Transverse colon (tissue), 4 donors: ENCODE measurements around the gene USP26. TPM values are rescaled to one million over a fixed set of nuclear protein-coding genes. Genes with fewer than 3 reads are reported as not detected.

Source experiments
- DNase-seq: peaks from one replicate; pipeline ENCODE4 v3.0.0-alpha.2; 2019
- H3K27ac ChIP-seq, 4 donors: fragments of 200-600 bp; sonication (generic); 2 replicates each; pipeline ENCODE4 v1.5.1; 2016 to 2018; ENCODE audit warnings: inconsistent platforms in 4 of 4
- H3K27me3 ChIP-seq: fragments of 200-600 bp; sonication (generic); 2 replicates; pipeline ENCODE4 v1.5.1; 2017; ENCODE audit warnings: inconsistent platforms
- H3K36me3 ChIP-seq, 4 donors: fragments of 200-600 bp; sonication (generic); 2 replicates each; pipeline ENCODE4 v1.5.1; 2017 to 2019; ENCODE audit warnings: inconsistent platforms in 4 of 4
- H3K4me1 ChIP-seq, 4 donors: fragments of 200-600 bp; sonication (generic); 2 replicates each; pipeline ENCODE4 v1.5.1; 2017 to 2020; ENCODE audit warnings: inconsistent platforms in 4 of 4
- H3K4me3 ChIP-seq, 4 donors: fragments of 200-600 bp; sonication (generic); 1 replicate in 1 of 4; 2 replicates in 3 of 4; pipeline versions ENCODE4 v1.5.1 to v1.6.1; 2017 to 2019; ENCODE audit warnings: inconsistent platforms in 4 of 4
- H3K9me3 ChIP-seq, 2 donors: fragments of 200-600 bp; sonication (generic); 2 replicates each; pipeline ENCODE4 v1.5.1; 2017 to 2019; ENCODE audit warnings: inconsistent platforms in 2 of 2
- CTCF ChIP-seq, 5 experiments: fragments of 200-600 bp in 3 of 5; fragments of 450-650 bp in 2 of 5; sonication (generic) in 3 of 5; IDR thresholded peaks; 1 replicate in 2 of 5; 2 replicates in 3 of 5; pipeline ENCODE4 v1.5.1; 2016 to 2017; ENCODE audit warnings: antibody characterized with exemption in 5 of 5, inconsistent platforms in 3 of 5, mild to moderate bottlenecking in 2 of 5, moderate library complexity in 1 of 5
- EP300 ChIP-seq: sonication (generic); formaldehyde crosslinking; IDR thresholded peaks from one replicate; pipeline ENCODE4 v1.6.1; 2017; ENCODE audit warnings: antibody characterized with exemption, low read depth
- POLR2A ChIP-seq: fragments of 450-650 bp; IDR thresholded peaks from one replicate; pipeline ENCODE4 v1.6.1; 2016; ENCODE audit warnings: antibody characterized with exemption, mild to moderate bottlenecking, moderate library complexity
- POLR2AphosphoS5 ChIP-seq, 3 donors: sonication (generic); formaldehyde crosslinking; IDR thresholded peaks; one replicate each; pipeline ENCODE4 v1.6.1; 2016; ENCODE audit warnings: antibody characterized with exemption in 3 of 3
- WGBS, 2 donors: methylation state at CpG; one replicate each; pipeline ENCODE4 v1.1.5; 2018; ENCODE audit warnings: low coverage in 1 of 2; 5-methylcytosine and 5-hydroxymethylcytosine counted together
- in situ Hi-C, 4 donors: fragments of 200-750 bp; cut with MboI; loops; one replicate each; pipeline versions ENCODE4 v1.15.0 to v1.15.1; 2017; ENCODE audit warnings: low sequenced_read_pairs in 3 of 4, low pct_ligation_motif_present in 1 of 4, low pct_unique_long_range_greater_than_20kb in 1 of 4
- intact Hi-C: fragments of 100-400 bp; cut with DNase I; formaldehyde crosslinking; loops from one replicate; pipeline ENCODE4 v1.15.1; 2023; ENCODE audit warnings: low total_unique reads
- total RNA-seq, 4 donors: library from RNA; depleted of rRNA; stranded (reverse); fragments of >200 nt; gene quantifications; one replicate each; pipeline ENCODE4 v1.1.0, GENCODE V29; 2016

USP26 gene
- total RNA-seq, 4 donors from 2014 or later = not detected

- TF ChIP-seq POLR2AphosphoS5 (IDR thresholded peaks at IDR 0.05) (no peak), POLR2A (no peak), CTCF (IDR thresholded peaks at IDR 0.05) (no peak), EP300 (no peak)
- intact Hi-C loops = no loop called here
- no peak overlapping the region for H3K4me3 ChIP-seq
- DNase-seq = no peak
- H3K27ac ChIP-seq = no peak overlapping the region
- in situ Hi-C loops = no loop called here
- H3K27me3 ChIP-seq = no peaks in the 10 kb centered on the region
- 85 to 100% methylated on average over 2 to 3 of the region's 3 CpGs for WGBS, 2 donors
- no peaks in the 10 kb centered on the region for H3K4me1 ChIP-seq
- H3K36me3 ChIP-seq = no peaks in the 10 kb centered on the region
- no peaks in the 10 kb centered on the region for H3K9me3 ChIP-seq
These were observed 89.5 kb downstream of the USP26 start for GRCh38 chrX:133007458-133007857.

GRCh38 chrX:133005616-133006015, 91.3 kb downstream of the USP26 start:
- 92% methylated on average over 1 of the region's 1 CpG; no CpG with 5 or more reads in 1 of the 2 donors for WGBS, 2 donors
- intact Hi-C loops (no loop called here), in situ Hi-C loops (no loop called here)
- no peak overlapping the region for H3K27ac ChIP-seq
- no peak for DNase-seq
- TF ChIP-seq EP300 = no peak
- TF ChIP-seq CTCF (IDR thresholded peaks at IDR 0.05) = no peak
- no peak for TF ChIP-seq POLR2A
- no peak for TF ChIP-seq POLR2AphosphoS5 (IDR thresholded peaks at IDR 0.05)
- no peaks in the 10 kb centered on the region for H3K9me3 ChIP-seq
- no peak overlapping the region for H3K4me3 ChIP-seq
- no peaks in the 10 kb centered on the region for H3K27me3 ChIP-seq
- H3K4me1 ChIP-seq = no peaks in the 10 kb centered on the region
- no peaks in the 10 kb centered on the region for H3K36me3 ChIP-seq

GRCh38 chrX:133005042-133005441, 91.9 kb downstream of the USP26 start:
- DNase-seq = no peak
- intact Hi-C loops = no loop called here
- Histone ChIP-seq H3K4me3 (no peak overlapping the region), H3K27me3 (no peaks in the 10 kb centered on the region), H3K36me3 (no peaks in the 10 kb centered on the region), H3K27ac (no peak overlapping the region), H3K4me1 (no peaks in the 10 kb centered on the region), H3K9me3 (no peaks in the 10 kb centered on the region)
- 12% methylated on average over 2 of the region's 2 CpGs; no CpG with 5 or more reads in 1 of the 2 donors for WGBS, 2 donors
- no peak for TF ChIP-seq POLR2A
- TF ChIP-seq POLR2AphosphoS5 (IDR thresholded peaks at IDR 0.05) = no peak
- TF ChIP-seq CTCF (IDR thresholded peaks at IDR 0.05) = peak; percentile 28 to 45 (median 33)
- TF ChIP-seq EP300 = no peak
- in situ Hi-C loops = no loop called here

- Histone ChIP-seq H3K36me3 (no peaks in the 10 kb centered on the region), H3K4me1 (no peaks in the 10 kb centered on the region), H3K27me3 (no peaks in the 10 kb centered on the region), H3K27ac (no peak overlapping the region), H3K4me3 (no peak overlapping the region), H3K9me3 (no peaks in the 10 kb centered on the region)
- 86% methylated on average over 1 of the region's 1 CpG; no CpG with 5 or more reads in 1 of the 2 donors for WGBS, 2 donors
- intact Hi-C loops = no loop called here
- no peak for TF ChIP-seq CTCF (IDR thresholded peaks at IDR 0.05)
- no peak for TF ChIP-seq POLR2A
- TF ChIP-seq POLR2AphosphoS5 (IDR thresholded peaks at IDR 0.05) = no peak
- no peak for TF ChIP-seq EP300
- in situ Hi-C loops = no loop called here
- DNase-seq = no peak
These were observed 97.7 kb downstream of the USP26 start for GRCh38 chrX:132999209-132999608.
